Measurements from ENCODE around the gene PPP1R18.
A peak's percentile ranks its signal among the peaks of the same experiment; 100 is the strongest.
"Not testable (repeated sequence)": the region's sequence is repeated elsewhere in the genome, so short reads cannot be mapped to it uniquely, and the experiment has no call there.

Gene PPP1R18

GRCh38 chr6:30719791-30720737 is 33.6 kb upstream of the PPP1R18 start, which contains the start of gene TUBB:
Gene TUBB (plus strand): TSS chr6:30720352. CDS start chr6:30720507, 155 bp downstream.
- DNase-seq, result peak; percentile 98

GRCh38 chr6:30719356-30719755 is 32.9 kb upstream of the PPP1R18 start:
- no peak for DNase-seq

GRCh38 chr6:30717845-30718720 is 31.6 kb upstream of the PPP1R18 start:
- DNase-seq, result not testable (repeated sequence)

GRCh38 chr6:30717129-30717844 is 30.8 kb upstream of the PPP1R18 start, which contains the start of gene MDC1:
Gene MDC1 (minus strand): TSS chr6:30717281. CDS start chr6:30715175, 2,106 bp downstream.
- DNase-seq, result peak; percentile 100

- no peak for DNase-seq
Measured at GRCh38 chr6:30716879-30717128, 30.4 kb upstream of the PPP1R18 start.

- no peak for DNase-seq
Measured at GRCh38 chr6:30714263-30714662, 27.8 kb upstream of the PPP1R18 start.

- no peak for DNase-seq
Measured at GRCh38 chr6:30712441-30712945, 26.0 kb upstream of the PPP1R18 start.

GRCh38 chr6:30711758-30712380 is 25.4 kb upstream of the PPP1R18 start:
- DNase-seq, result no peak

GRCh38 chr6:30709101-30709868 is 22.8 kb upstream of the PPP1R18 start:
- no peak for DNase-seq

GRCh38 chr6:30707281-30707850 is 20.9 kb upstream of the PPP1R18 start:
- DNase-seq, result peak; percentile 76

- no peak for DNase-seq
Measured at GRCh38 chr6:30705620-30706019, 19.2 kb upstream of the PPP1R18 start.

GRCh38 chr6:30703821-30704220 is 17.4 kb upstream of the PPP1R18 start:
- no peak for DNase-seq

- no peak for DNase-seq
Measured at GRCh38 chr6:30703011-30703410, 16.6 kb upstream of the PPP1R18 start.

GRCh38 chr6:30700340-30700739 is 13.9 kb upstream of the PPP1R18 start:
- DNase-seq, result no peak

GRCh38 chr6:30696432-30696831 is 10.0 kb upstream of the PPP1R18 start:
- no peak for DNase-seq

- DNase-seq, result peak; percentile 24
Measured at GRCh38 chr6:30691208-30691847, 4.9 kb upstream of the PPP1R18 start.

GRCh38 chr6:30690403-30691207 is 4.2 kb upstream of the PPP1R18 start, which contains the start of gene NRM:
Gene NRM (minus strand): TSS chr6:30690984. CDS start chr6:30690974, 10 bp downstream.
- DNase-seq, result peak; percentile 93

GRCh38 chr6:30689985-30690384 is 3.5 kb upstream of the PPP1R18 start:
- no peak for DNase-seq

- no peak for DNase-seq
Measured at GRCh38 chr6:30689022-30689865, 2.8 kb upstream of the PPP1R18 start.
